A549 (cell line): ENCODE results near the gene LYL1. TPM values are rescaled to one million over a fixed set of nuclear protein-coding genes. Genes with fewer than 3 reads are reported as not detected.
A peak's percentile ranks its signal among the peaks of the same experiment; 100 is the strongest.

Experiments used
- ATAC-seq, 2 experiments: fragments of 200-7000 bp in 1 of 2; fragments of >200 bp in 1 of 2; cut with Nextera tagmentation in 1 of 2; cut with Tn5 transposase in 1 of 2; 3 replicates each; pipeline versions ENCODE4 v1.8.0 to v1.9.1; 2018 to 2020; ENCODE audit warnings: mild to moderate bottlenecking in 1 of 2, moderate library complexity in 1 of 2
- CTCF ChIA-PET: fragments of 300-600 bp; sonication (Branson Sonifier 250); formaldehyde crosslinking; extraction: SDS; loops from one replicate; lab custom pipeline; 2021; ENCODE audit warnings: antibody characterized with exemption, inconsistent platforms; lab: Yijun Ruan, JAX
- POLR2A ChIA-PET: fragments of 350-600 bp; formaldehyde crosslinking; extraction: SDS; loops from one replicate; lab custom pipeline; 2021; ENCODE audit warnings: antibody characterized with exemption, inconsistent platforms; lab: Yijun Ruan, JAX
- DNase-seq, 2 experiments: peaks; one replicate each; pipeline versions ENCODE4 v3.0.0 to v3.0.0-alpha.2; 2011 to 2016; ENCODE audit warnings: low read depth in 1 of 2, low spot score in 1 of 2
- FAIRE-seq: peaks from 2 replicates; lab custom pipeline; 2011; peaks lifted over from hg19 to GRCh38; lab: Jason Lieb, UNC
- H3K27ac ChIP-seq, 2 experiments: fragments of >200 bp; sonication (Bioruptor Twin); formaldehyde crosslinking; 3 replicates each; pipeline ENCODE4 v1.5.1; 2016 to 2017
- H3K4me1 ChIP-seq: fragments of >200 bp; sonication (Bioruptor Twin); formaldehyde crosslinking; 3 replicates; pipeline ENCODE4 v1.6.1; 2016
- H3K4me2 ChIP-seq: fragments of >200 bp; sonication (Bioruptor Twin); formaldehyde crosslinking; 3 replicates; pipeline ENCODE4 v1.6.1; 2016
- H3K4me3 ChIP-seq: fragments of >200 bp; sonication (Bioruptor Twin); formaldehyde crosslinking; 3 replicates; pipeline ENCODE4 v1.5.1; 2016
- H3K9me3 ChIP-seq: fragments of >200 bp; sonication (Bioruptor Twin); formaldehyde crosslinking; 3 replicates; pipeline ENCODE4 v1.6.1; 2016
- BHLHE40 ChIP-seq: IDR thresholded peaks from 2 replicates; pipeline ENCODE4 v1.6.1; 2012; ENCODE audit warnings: low read depth, low read length, inconsistent platforms
- CHD2 ChIP-seq: fragments of 150-350 bp; IDR thresholded peaks from 2 replicates; pipeline ENCODE4 v1.6.1; 2014; ENCODE audit warnings: low read length; ENCODE audit not compliant: partially characterized antibody
- EHF ChIP-seq: fragments of 250-450 bp; sonication (Bioruptor Pico); IDR thresholded peaks from 2 replicates; pipeline ENCODE4 v1.5.0; 2020; ENCODE audit warnings: mild to moderate bottlenecking
- EP300 ChIP-seq, 2 experiments: fragments of >200 bp; sonication (Bioruptor Twin); formaldehyde crosslinking; IDR thresholded peaks; 2 replicates in 1 of 2; 3 replicates in 1 of 2; pipeline ENCODE4 v1.6.1; 2016 to 2017
- ESRRA ChIP-seq: fragments of 150-350 bp; IDR thresholded peaks from 2 replicates; pipeline ENCODE4 v1.6.1; 2014; ENCODE audit warnings: mild to moderate bottlenecking, low read length, borderline replicate concordance
- FOSB ChIP-seq: fragments of 250-450 bp; sonication (Bioruptor Pico); IDR thresholded peaks from 2 replicates; pipeline ENCODE4 v1.5.0; 2020; ENCODE audit warnings: mild to moderate bottlenecking, moderate library complexity
- FOXS1 ChIP-seq: fragments of 250-450 bp; sonication (Bioruptor Pico); IDR thresholded peaks from 2 replicates; pipeline ENCODE4 v1.5.0; 2020; ENCODE audit warnings: mild to moderate bottlenecking, moderate library complexity
- HEYL ChIP-seq: fragments of 250-450 bp; sonication (Bioruptor Pico); IDR thresholded peaks from 2 replicates; pipeline ENCODE4 v1.8.0; 2021; ENCODE audit warnings: mild to moderate bottlenecking, moderate library complexity
- HOXA7 ChIP-seq: fragments of 250-450 bp; sonication (Bioruptor Pico); IDR thresholded peaks from 2 replicates; pipeline ENCODE4 v1.5.0; 2020; ENCODE audit warnings: mild to moderate bottlenecking, moderate library complexity
- JUN ChIP-seq, 2 experiments: fragments of >200 bp; sonication (Bioruptor Twin); formaldehyde crosslinking; IDR thresholded peaks; 2 replicates in 1 of 2; 3 replicates in 1 of 2; pipeline ENCODE4 v1.6.1; 2016 to 2017
- JUNB ChIP-seq: fragments of >200 bp; sonication (Bioruptor Twin); formaldehyde crosslinking; IDR thresholded peaks from 2 replicates; pipeline ENCODE4 v1.6.1; 2016
- KDM5A ChIP-seq: fragments of 200-600 bp; sonication (generic); IDR thresholded peaks from 2 replicates; pipeline ENCODE4 v1.6.1; 2016; ENCODE audit warnings: antibody characterized with exemption, mild to moderate bottlenecking
- NFE2L2 ChIP-seq: fragments of 150-350 bp; conservative IDR thresholded peaks from 2 replicates; pipeline ENCODE4 v1.6.1; 2014; ENCODE audit warnings: low read length
- PHF8 ChIP-seq: fragments of 200-600 bp; sonication (generic); IDR thresholded peaks from 2 replicates; pipeline ENCODE4 v1.6.1; 2016; ENCODE audit warnings: low read depth, mild to moderate bottlenecking, antibody characterized with exemption, moderate library complexity, borderline replicate concordance
- RAD21 ChIP-seq, 2 experiments: fragments of >200 bp in 1 of 2; sonication (Bioruptor Twin) in 1 of 2; formaldehyde crosslinking in 1 of 2; IDR thresholded peaks in 1 of 2; conservative IDR thresholded peaks in 1 of 2; 2 replicates in 1 of 2; 3 replicates in 1 of 2; pipeline ENCODE4 v1.6.1; 2012 to 2018; ENCODE audit warnings: inconsistent platforms in 1 of 2
- RARB ChIP-seq: fragments of 250-450 bp; sonication (Bioruptor Pico); IDR thresholded peaks from 2 replicates; pipeline ENCODE4 v1.8.0; 2021; ENCODE audit warnings: mild to moderate bottlenecking, moderate library complexity
- RFX5 ChIP-seq: fragments of 450-650 bp; IDR thresholded peaks from 2 replicates; pipeline ENCODE4 v1.7.1; 2014; ENCODE audit warnings: antibody characterized with exemption, mild to moderate bottlenecking, moderate library complexity
- RNF2 ChIP-seq: fragments of 200-600 bp; sonication (generic); IDR thresholded peaks from 2 replicates; pipeline ENCODE4 v1.6.1; 2016; ENCODE audit warnings: low read depth, mild to moderate bottlenecking, antibody characterized with exemption, moderate library complexity, borderline replicate concordance
- SMC3 ChIP-seq: fragments of >200 bp; sonication (Bioruptor Twin); formaldehyde crosslinking; IDR thresholded peaks from 3 replicates; pipeline ENCODE4 v1.6.1; 2018; ENCODE audit warnings: inconsistent platforms
- SREBF2 ChIP-seq: fragments of 450-650 bp; IDR thresholded peaks from 2 replicates; pipeline ENCODE4 v1.6.1; 2014; ENCODE audit warnings: mild to moderate bottlenecking, moderate library complexity
- ZFP36 ChIP-seq: fragments of 450-650 bp; IDR thresholded peaks from 2 replicates; pipeline ENCODE4 v1.6.1; 2014; ENCODE audit warnings: borderline replicate concordance; ENCODE audit not compliant: partially characterized antibody
- WGBS: methylation state at CpG from one replicate; pipeline ENCODE4 v1.1.6; 2017; ENCODE audit errors: missing lambda C conversion rate; 5-methylcytosine and 5-hydroxymethylcytosine counted together
- polyA plus RNA-seq, 4 experiments: library from polyadenylated mRNA; depleted of rRNA in 3 of 4; stranded (reverse); fragments of >200 nt; fragmentation: RNase III in 1 of 4; extraction: RNeasy Plus Mini Kit Qiagen cat#74134 plus additional on column Dnase treatment in 1 of 4; gene quantifications; 2 replicates in 3 of 4; 3 replicates in 1 of 4; pipeline ENCODE4 v1.2.3, GENCODE V29; 2011 to 2017
- TF ChIP-seq, protein P1 (sequence below): fragments of >200 bp; sonication (Bioruptor Twin); formaldehyde crosslinking; IDR thresholded peaks from 3 replicates; pipeline ENCODE4 v1.5.1; 2016
- TF ChIP-seq, protein P2 (sequence below): IDR thresholded peaks from 2 replicates; pipeline ENCODE4 v1.6.1; 2012
- TF ChIP-seq, protein P3 (sequence below): IDR thresholded peaks from 2 replicates; pipeline ENCODE4 v1.6.1; 2012; ENCODE audit warnings: low read depth, borderline replicate concordance

Gene LYL1
- polyA plus RNA-seq, 2 of the 4 experiments (the other 2 are of a cell fraction) = 0.26 to 0.39 TPM

DNA sequence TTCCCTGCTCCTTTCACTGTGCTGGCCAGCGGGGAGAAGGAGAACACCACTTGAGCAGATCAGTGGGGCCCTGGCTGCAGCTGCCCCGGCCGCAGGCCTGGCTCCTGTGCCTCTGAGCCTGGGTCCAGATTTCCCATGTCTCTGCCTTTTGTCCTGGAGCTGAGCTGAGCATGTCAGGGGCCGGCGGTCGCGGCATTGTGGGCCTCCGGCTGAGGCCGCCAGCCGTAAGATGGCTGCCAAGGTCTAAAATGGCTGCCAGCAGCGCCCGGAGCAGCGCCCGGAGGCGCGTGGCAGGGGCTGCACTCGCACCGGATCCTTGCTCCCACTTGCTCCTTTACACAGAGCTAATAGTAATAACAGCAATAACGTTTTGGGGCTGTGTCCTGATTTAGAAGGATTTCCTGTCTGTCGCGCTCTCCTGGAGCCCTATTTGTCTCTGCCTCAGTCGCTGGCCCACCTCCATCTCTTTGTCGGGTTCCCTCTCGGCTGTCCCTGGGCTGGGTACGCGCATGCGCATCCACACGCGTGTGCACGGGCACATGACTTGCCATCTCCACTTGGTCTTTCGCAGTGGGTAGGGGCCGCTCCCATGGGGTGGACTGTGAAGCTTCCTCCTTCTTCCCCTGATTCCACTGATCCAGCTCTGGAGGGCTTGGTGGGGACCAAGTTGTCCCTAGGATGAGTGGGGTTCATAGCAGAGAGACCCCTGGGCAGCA, 32.1 kb downstream of the LYL1 start:
- Histone ChIP-seq H3K4me2 (no peak overlapping the region), H3K4me3 (no peak overlapping the region), H3K4me1 (no peaks in the 10 kb centered on the region), H3K9me3 (no peaks in the 10 kb centered on the region), H3K27ac (no peak overlapping the region)
- no peak for TF ChIP-seq FOXS1 (CRISPR knock-in tag)
- no peak for TF ChIP-seq PHF8
- no peak for TF ChIP-seq HEYL
- TF ChIP-seq JUN (IDR thresholded peaks at IDR 0.05) = no peak
- no peak for TF ChIP-seq KDM5A
- TF ChIP-seq JUNB = no peak
- TF ChIP-seq NFE2L2 = no peak
- TF ChIP-seq EP300 (IDR thresholded peaks at IDR 0.05) = no peak
- CTCF ChIA-PET = interaction anchor here (1.0 to 6.4 kb wide), 9 partner anchors 9 to 105 kb away, joined by 3 to 40 read pairs (median 7); no protein-coding TSS in a partner anchor
- DNase-seq = no peak
- no peak for ATAC-seq
- 83% methylated on average over 16 of the region's 32 CpGs for WGBS
- FAIRE-seq = no peak
- POLR2A ChIA-PET = no interaction called here

DNA sequence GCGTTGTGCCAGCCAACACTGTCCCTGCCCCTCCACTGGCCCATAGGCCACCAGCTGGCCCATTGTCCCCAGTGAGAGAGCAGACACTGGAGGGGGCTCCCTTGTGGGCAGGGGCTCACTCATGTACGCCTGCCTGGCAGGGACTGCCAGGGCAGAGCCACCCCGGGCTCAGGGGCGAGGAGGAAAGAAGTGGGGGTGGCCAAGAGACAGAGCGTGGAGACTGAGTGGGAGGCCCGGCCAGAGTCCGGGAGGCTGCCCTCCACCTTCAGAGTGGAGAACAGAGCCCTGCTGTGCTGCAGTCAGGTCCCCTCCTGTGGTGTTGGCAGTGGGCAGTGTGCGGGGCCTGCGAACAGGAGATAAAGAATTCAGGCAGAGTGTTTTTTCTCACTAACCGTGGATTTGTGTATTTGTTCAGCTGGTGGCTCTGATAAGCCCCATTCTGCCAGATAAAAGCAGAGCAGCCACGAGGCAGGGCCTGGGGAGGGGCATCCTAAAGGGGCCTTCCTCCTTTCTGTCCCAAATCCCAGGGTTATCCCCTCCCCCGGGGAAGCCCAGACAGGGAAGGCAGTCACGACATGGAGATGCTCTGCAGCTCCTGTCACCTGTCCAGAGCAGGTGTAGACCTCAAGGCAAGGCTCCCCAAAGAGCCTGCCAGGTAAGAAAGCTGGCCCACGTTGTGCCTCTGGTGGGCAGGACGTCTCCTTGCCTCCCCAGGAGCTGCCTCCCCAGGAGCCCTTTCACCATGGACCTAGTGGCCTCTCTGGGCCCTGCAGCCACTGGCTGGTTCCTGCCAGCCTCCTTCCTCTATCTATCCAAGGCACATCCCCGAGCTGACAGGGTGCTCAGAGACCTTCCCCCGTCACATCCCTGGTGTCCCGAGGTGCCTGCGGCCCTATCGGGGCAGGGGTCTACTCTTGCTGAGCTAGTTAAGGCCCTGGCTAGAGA, 33.0 kb downstream of the LYL1 start:
- no peak for FAIRE-seq
- peak; percentile 44 to 72; a peak in 5 of 6 replicates for ATAC-seq
- no peaks in the 10 kb centered on the region for H3K9me3 ChIP-seq
- H3K4me2 ChIP-seq = no peak overlapping the region
- DNase-seq = no peak
- 64% methylated on average over 12 of the region's 20 CpGs for WGBS
- TF ChIP-seq RNF2 = no peak
- TF ChIP-seq HOXA7 (CRISPR knock-in tag) = no peak
- no peak for TF ChIP-seq CHD2
- no peak for TF ChIP-seq RAD21 (conservative IDR thresholded peaks at IDR 0.05 in 1 of 2, IDR thresholded peaks at IDR 0.05 in 1 of 2)
- no peak for TF ChIP-seq JUN (IDR thresholded peaks at IDR 0.05)
- TF ChIP-seq, protein P1, sequence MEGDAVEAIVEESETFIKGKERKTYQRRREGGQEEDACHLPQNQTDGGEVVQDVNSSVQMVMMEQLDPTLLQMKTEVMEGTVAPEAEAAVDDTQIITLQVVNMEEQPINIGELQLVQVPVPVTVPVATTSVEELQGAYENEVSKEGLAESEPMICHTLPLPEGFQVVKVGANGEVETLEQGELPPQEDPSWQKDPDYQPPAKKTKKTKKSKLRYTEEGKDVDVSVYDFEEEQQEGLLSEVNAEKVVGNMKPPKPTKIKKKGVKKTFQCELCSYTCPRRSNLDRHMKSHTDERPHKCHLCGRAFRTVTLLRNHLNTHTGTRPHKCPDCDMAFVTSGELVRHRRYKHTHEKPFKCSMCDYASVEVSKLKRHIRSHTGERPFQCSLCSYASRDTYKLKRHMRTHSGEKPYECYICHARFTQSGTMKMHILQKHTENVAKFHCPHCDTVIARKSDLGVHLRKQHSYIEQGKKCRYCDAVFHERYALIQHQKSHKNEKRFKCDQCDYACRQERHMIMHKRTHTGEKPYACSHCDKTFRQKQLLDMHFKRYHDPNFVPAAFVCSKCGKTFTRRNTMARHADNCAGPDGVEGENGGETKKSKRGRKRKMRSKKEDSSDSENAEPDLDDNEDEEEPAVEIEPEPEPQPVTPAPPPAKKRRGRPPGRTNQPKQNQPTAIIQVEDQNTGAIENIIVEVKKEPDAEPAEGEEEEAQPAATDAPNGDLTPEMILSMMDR = no peak
- TF ChIP-seq RFX5 = no peak
- no peak for TF ChIP-seq NFE2L2
- TF ChIP-seq, protein P2, sequence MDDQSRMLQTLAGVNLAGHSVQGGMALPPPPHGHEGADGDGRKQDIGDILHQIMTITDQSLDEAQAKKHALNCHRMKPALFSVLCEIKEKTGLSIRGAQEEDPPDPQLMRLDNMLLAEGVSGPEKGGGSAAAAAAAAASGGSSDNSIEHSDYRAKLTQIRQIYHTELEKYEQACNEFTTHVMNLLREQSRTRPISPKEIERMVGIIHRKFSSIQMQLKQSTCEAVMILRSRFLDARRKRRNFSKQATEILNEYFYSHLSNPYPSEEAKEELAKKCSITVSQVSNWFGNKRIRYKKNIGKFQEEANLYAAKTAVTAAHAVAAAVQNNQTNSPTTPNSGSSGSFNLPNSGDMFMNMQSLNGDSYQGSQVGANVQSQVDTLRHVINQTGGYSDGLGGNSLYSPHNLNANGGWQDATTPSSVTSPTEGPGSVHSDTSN = no peak
- TF ChIP-seq, all 56 proteins: peak for 0
- Histone ChIP-seq H3K4me3 (no peak overlapping the region), H3K4me1 (no peaks in the 10 kb centered on the region), H3K27ac (no peak overlapping the region)
- CTCF ChIA-PET = interaction anchor here (1.0 to 6.4 kb wide), 10 partner anchors 8 to 104 kb away, joined by 3 to 40 read pairs (median 6); no protein-coding TSS in a partner anchor
- POLR2A ChIA-PET = no interaction called here

DNA sequence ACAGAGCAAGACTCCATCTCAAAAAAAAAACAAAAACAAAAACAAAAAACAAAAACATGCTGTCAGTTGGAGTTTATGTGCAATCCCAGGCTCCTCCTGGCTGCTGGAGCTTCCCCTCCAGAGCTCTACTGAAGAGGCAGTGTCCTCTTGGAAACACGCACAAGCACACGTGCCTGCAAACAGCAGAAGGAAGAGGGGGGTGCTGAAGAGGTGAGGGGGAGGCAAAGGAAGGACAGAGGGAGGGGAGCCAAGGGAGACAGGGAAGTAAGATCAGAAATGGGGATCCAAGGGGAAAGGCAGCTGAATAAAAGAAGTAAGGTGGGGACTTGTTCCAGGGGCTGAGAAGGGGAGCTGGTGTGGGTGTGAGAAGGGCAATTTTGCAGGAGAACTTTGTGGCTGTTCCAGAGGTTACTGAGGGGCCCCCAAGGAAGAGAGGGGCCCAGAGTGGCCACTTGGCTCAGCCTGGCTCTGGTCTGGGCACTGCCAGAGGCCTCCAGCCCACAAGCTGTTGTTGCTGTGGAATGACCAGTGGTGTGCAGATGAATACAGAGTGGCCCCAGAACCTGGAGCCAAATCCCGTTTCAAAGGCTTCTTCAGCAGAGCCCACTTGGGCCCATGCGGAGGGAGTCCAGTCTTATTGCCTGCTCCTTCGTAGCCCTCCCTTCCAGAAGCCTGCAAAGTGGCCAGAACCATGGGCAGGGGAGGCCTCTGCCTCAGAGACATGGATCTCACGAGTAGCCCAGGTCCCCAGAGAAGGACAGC, 34.4 kb downstream of the LYL1 start:
- WGBS = 63% methylated on average over 2 of the region's 6 CpGs
- ChIA-PET CTCF (interaction anchor here (0.6 to 6.4 kb wide), 9 partner anchors 7 to 104 kb away, joined by 3 to 40 read pairs (median 8); no protein-coding TSS in a partner anchor), POLR2A (no interaction called here)
- Histone ChIP-seq H3K9me3 (no peaks in the 10 kb centered on the region), H3K27ac (no peak overlapping the region), H3K4me3 (no peak overlapping the region), H3K4me2 (no peak overlapping the region), H3K4me1 (no peaks in the 10 kb centered on the region)
- no peak for ATAC-seq
- no peak for DNase-seq
- FAIRE-seq = no peak
- TF ChIP-seq ZFP36 (no peak), SREBF2 (no peak), SMC3 (no peak), ESRRA (no peak), FOSB (no peak), RARB (CRISPR knock-in tag) (no peak), JUNB (no peak), EHF (CRISPR knock-in tag) (no peak), BHLHE40 (no peak)
- TF ChIP-seq, protein P3, sequence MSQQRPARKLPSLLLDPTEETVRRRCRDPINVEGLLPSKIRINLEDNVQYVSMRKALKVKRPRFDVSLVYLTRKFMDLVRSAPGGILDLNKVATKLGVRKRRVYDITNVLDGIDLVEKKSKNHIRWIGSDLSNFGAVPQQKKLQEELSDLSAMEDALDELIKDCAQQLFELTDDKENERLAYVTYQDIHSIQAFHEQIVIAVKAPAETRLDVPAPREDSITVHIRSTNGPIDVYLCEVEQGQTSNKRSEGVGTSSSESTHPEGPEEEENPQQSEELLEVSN = no peak
- TF ChIP-seq, protein P1 = no peak
